ENCODE data around the gene SETX.

Gene SETX

DNA sequence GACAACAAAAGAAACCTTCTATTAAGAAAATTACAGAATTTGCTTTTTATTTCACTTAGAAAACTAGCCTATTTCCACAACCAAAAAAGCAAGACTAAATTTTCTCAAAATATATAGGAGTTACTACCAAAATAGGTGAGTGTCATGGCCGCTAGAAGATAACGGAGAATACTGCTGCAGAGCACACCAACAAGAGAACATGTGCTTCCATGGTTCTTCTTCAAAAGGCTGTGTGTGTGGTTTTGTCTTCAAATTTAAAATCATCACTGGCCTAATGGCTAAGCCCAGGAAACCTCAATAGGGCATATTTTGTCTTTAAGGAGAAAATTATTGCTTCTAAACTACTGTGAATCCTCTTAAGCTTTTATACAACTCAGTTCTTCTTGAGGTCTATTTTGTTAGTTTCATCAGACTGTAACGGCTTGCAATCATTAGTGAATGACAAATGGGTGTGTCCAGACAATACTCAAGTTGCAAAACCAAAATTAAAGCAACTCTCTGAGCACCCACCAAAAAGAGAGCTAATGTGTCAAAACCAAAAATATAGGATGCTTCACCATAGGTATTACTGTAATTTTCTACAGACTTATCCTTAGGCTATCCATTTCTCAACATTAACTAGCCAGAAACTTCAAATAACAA is 3.3 kb downstream of the SETX start:
- DNase-seq (ENCODE audit: low spot score): peak; percentile 46

DNA sequence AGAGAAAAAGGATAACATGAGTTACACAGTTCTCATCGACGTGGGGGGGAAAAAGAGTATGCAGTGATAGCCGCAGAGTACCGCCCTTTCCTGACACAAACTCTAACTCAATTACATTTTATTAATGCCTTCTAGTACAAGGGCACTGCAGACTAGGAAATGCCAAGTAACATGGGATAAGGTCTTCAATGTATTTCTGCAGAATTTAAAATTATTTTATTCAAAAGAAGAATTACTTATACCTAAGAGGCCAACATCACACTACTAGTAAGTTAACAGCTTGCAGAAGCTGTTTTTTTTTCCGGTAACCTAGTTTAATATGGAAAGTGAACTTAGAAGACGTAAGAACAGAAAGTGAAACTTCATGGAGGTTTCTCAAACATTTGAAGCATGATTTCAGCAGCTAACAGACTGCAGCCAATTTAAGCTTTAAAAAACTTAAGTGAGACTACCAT is 3.9 kb downstream of the SETX start:
- DNase-seq (ENCODE audit: low spot score): peak; percentile 77

DNA sequence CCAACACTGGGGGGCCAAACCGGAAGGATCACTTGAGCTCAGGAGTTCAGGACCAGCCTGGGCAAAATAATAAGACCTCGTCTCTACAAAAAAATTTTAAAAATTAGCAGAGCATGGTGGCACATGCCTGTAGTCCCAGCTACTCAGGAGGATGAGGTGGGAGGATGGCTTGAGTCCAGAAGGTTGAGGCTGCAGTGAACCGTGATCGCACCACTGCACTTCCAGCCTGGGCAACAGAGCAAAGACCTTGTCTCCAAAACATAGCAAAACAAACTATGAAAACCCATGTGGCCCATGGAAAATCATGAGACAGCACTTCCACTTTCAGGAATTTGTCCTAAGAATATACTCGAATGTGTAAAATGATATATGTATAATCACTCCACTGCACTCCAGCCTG is 6.1 kb downstream of the SETX start:
- no peak for DNase-seq (ENCODE audit: low spot score)

DNA sequence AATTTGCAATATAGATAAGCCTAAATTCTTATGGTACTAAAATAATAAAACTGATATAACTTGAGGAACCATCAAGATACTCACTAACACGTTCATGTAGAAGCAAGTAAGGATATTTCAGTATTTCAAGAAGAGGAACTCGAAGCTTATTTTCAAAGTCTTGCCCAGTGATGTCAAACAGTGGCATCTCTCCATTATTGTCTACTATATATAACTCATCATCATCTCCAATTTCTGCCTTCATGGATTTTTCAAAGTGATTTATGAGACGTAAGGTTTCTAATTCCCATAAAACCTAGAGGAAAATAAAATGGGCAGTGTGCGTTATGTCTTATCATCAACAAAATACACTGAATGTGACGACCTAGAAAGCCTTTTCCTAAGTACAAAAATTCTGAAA is 8.6 kb downstream of the SETX start:
- DNase-seq (ENCODE audit: low spot score): no peak

DNA sequence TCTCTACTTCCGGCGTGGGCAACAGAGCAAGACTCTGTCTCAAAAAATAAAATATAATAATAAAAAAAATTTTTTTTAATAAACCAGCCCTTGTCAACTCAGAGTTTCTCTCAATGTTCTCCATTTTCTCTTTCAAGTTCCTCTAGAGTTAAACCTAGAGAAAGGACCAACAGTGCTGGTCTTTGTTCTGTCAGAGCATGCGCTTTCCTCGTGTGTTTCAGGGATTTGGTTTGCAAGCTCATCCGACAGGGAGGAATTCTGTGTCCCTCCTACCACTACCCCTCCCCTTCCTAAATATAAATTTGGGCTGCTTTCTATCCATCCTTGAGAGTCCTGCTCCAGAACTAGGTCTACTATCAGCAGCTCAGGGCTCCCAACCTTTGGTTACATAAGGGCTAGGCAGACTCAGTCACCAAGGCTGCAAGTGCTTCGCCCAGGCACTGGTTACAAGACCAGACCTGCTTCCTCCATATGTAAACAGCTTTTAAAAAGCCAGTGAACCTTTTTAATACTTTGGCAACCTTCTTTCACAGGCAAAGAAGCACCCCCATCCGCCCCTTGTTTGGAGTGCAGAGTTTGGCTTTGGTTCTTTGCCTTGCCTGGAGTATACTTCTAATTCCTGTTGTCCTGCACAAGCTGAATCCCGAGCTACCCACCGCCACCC is 13.5 kb downstream of the SETX start:
- DNase-seq (ENCODE audit: low spot score): no peak

DNA sequence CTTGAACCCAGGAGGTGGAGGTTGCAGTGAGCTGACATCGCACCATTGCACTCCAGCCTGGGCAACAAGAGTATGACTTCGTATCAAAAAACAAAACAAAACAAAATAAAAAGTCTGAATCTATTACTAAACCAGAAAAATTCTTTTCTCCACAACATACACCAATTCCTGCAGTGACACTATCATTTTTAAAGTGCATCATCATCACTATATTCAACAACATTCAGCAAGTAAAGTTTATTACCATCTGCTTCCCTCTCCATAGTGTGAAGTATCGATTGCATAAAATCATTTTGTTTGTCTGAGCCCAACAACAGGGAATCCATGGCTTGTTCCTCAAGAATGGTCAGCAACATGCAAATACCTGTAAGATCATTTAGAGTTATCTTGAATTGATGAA is 20.4 kb downstream of the SETX start:
- no peak for DNase-seq (ENCODE audit: low spot score)

DNA sequence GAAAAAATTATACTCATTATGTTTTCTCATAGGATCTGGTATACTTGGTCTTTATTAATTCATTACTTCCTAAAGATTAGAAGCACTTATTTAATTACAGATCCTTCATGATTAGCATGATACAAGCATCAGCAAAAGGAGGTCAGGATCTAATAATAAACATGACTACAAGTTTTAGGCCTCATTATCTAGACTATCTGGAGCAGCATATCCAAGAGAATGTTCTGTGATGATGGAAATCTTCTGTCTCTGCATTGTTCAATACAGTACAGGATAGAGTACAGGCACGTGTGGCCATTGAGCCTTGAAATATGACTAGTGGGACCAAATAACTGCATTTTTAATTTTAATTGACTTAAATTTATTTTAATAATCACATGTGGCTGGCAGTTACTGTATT is 21.2 kb downstream of the SETX start:
- no peak for DNase-seq (ENCODE audit: low spot score)

DNA sequence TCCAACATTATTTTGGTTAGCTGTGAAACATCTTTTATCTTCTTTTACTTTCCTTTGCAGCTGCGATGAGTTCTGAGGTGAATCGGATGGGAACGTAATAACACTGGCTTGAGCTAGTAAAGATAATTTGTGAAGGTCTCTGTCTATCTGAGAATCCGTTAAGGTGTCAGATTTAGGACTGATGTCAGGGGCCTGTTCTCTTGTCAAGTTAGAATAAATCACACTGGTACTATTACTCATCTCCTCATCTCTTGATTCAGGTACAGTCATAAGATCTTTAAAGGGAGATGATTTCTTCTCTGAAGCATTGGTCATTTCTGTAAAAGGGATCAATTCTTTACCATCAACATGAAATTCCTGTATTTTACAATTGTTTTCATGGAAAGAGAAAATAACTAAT is 26.2 kb downstream of the SETX start:
- no peak for DNase-seq (ENCODE audit: low spot score)

DNA sequence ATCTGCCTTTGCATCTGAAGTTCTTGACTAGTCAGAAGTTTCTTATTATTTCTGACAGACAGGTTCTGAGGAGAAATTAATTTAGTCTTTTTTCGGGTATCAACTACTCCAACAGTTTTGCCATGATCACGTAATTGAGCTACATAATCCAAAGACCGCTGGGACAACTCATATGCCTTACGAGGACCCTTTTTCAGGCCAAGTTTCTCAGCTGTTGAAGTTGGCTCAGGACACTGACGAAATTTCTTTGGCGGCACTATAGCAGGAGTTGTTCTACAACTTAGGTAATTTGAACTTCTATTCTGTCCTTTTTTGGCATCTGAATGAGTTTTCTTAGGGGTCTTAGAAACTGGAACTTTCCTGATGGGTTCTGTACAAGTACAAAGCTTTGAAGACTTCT is 27.2 kb downstream of the SETX start:
- no peak for DNase-seq (ENCODE audit: low spot score)

DNA sequence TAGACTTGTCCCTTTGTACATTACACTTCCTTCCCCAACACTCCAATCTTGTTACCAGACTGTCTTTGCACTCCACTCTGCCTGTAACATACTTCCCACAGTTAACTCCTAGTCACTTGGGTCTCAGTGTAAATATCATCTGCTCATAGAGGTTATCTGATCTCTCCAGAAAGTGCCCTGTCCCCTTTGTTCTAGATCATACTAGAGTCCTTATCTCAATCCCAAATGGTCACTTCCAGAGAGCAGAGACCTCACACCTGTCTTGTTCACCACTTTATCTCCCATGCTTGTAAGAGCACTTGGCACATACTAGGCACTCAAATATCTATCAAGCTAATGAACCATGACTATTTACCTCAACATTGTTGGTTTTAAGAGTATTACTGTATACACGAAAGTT is 30.4 kb downstream of the SETX start:
- no peak for DNase-seq (ENCODE audit: low spot score)

DNA sequence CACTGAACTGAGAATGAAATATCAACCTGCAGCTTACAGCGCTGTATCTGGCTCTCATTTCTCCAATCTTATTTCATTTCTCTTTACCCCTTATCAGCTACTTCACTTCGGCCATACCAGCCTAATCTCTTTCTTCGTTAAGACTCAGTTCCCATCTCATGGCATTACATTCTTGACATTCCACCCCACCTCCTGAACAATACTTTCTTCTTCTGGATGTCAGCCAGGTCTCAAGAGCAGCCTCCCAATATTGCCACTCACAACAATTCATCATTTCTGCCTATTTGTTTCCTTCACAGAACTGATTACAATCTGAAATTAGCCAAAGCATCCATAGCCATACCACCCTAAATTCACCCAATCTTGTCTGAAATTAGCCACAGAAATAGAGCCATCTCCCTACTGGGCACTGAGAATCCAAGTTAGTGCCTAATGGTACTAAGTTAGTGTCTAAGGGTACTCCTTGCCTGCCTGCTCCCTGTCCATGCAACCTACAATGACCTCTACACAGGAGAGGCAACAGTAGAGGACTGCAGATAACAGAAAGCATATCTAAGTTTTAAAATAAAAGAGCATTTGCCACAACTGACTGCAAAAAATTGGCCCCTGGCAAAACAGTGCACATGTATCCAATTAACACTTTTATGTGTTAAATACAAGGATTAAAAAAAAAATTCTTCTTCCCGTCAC is 35.2 kb downstream of the SETX start:
- DNase-seq (ENCODE audit: low spot score): no peak

DNA sequence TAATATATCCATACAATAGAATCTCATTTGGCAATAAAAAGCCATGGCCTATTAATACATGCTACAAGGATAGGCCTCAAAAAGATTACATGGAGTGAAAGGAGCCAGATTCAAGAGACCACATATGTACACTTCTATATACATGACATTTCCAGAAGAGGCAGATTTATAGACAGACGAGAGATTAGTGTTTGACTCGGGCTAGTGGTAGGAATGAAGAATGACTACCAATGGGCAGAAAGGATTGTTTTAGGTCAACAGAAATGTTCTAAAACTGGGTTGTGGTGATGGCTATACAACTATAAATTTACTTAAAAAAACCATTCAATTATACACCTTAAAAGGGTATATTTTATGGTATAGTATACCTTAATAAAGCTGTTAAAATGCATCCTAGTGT is 41.9 kb downstream of the SETX start:
- no peak for DNase-seq (ENCODE audit: low spot score)

DNA sequence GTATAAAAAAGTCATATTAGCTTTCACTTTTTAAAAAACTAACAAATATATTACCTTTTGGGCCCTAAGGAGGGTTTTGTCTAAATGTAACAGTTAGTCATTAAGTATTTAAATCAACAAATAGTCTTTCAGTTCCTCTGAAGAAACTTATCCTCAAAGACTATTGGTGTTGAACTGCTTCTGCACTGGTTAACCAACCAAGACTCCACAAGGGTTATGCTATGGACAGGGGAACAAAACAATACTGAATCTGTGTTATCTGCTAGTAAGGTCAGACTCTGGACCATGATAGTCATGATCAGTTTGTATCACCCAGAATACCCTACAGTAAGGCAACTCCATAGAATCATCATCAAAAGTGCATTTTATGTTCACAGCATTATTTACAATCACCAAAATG is 42.4 kb downstream of the SETX start:
- no peak for DNase-seq (ENCODE audit: low spot score)

DNA sequence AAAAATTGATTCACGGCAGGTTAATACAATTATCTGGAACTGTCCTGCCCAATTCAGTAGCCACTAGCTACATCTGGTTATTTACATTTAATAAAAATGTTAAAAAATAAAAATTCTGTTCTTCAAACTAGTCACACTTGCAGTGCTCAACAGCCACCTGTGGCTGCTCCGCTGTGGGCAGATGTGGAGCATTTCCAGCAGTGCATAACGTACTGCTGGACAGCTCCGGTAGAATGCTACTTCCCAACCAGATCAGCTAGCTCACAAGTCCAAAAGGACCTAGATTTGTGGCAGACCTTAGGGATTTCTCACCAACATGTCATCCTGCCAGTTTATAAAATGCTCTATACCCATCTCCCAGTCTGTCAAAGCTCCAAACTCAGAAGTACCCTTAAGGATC is 42.8 kb downstream of the SETX start:
- no peak for DNase-seq (ENCODE audit: low spot score)

DNA sequence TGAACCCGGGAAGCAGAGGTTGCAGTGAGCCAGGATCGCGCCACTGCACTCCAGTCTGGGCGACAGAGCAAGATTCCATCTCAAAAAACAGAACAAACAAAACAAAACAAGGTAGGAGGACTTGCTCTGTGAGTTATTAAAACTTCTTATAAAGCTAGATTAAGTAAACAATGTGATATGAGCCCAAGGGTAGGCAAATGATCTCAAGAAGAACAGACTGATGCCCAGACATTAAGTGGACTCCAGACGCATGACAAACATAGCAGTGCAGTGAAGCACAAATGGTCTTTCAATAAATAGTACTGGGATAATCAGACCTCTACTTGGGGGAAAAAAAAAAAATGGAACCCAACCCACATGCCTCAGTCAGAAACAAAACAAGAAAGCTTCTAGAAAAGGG is 45.7 kb downstream of the SETX start:
- no peak for DNase-seq (ENCODE audit: low spot score)

DNA sequence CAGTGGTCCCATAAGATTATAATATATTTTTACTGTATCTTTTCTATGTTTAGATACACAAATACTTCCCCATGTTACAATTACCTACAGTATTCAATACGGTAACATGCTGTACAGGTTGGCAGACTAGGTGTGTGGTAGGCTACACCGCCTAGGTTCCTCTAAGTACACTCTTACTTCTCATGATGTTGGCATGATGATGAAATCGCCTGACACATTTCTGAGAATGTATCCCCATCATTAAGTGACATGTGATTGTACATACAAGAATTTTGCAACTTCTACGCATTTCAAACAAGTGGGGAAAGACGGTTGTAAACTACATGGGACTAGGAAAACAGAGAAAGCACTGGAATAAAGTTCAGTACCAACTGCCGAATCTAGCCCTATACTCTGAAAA is 53.3 kb downstream of the SETX start:
- DNase-seq (ENCODE audit: low spot score): no peak

DNA sequence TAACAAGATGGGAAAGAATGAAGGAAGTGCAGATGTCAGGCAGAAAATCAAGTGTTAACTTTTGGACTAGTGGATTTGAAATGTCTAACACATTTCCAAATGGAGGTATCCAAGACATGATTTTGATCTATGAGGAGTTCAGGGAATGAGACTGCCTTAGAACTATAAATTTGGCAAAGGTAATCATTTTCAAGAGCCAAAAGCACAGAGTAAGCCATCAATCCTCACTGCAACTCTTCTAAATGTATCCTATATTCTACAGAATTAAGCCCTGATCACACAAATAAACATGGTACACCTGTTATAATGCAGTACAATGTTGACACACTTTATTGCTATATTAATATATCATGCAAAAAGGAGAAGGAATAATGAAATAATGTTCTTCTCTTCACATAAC is 55.6 kb downstream of the SETX start:
- no peak for DNase-seq (ENCODE audit: low spot score)

DNA sequence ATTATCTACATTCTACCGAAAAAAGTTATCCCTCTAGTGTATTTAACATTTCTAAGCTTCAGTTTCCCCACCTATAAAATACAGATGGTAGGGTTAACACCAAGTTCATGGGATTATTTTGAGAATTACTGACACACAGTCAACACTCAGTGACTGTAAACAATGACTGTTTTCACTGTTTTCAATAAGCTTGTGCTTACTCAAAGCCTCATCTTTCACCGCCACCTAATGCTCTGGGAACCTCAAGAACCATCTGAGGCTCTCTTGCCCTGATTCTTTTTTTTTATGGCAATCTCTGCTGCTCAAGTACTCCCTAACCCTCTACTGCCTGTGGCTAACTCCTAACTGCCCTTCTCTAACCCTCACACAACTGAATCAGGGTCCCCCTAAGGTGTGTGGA is 59.6 kb downstream of the SETX start:
- DNase-seq (ENCODE audit: low spot score): no peak

DNA sequence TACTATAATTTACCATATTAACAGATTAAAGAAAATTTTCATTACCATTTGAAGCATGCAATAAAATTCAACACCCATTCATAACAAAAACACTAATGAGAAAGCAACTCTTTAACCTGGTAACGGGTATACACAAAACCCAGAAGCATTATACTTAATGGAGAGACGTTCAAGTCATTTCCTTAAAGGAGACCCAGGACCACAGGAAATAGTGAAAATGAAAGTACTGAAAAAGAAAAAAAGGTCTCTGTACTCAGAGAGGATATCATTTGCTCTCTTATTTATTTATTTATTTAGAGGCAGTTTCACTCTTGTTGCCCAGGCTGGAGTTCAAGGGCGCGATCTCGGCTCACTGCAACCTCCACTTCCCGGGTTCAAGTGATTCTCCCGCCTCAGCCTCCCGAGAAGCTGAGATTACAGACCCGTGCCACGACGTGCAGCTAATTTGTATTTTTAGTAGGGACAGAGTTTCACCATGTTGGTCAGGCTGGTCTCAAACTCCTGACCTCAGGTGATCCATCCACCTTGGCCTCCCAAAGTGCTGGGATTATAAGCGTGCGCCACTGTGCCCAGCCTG is 61.6 kb downstream of the SETX start:
- no peak for DNase-seq (ENCODE audit: low spot score)

DNA sequence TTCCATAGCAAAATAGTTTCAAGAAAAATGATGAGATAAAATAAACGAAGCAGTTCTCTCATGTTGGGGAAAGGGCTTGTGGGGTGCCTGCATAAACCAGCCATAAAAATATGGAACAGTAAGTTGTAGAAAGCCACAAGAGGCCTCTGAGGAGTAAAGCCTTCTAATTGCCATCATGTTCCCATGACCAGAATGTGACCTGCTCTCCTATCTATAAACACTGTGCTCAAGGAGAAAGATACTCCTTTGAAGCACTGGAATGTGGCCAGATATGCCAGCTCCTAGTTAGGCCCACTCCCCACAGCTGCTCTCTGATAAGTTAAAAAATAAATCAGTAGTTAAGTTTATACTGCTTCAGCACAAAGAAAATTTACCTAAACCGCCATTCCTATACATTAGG is 65.8 kb downstream of the SETX start:
- no peak for DNase-seq (ENCODE audit: low spot score)

DNA sequence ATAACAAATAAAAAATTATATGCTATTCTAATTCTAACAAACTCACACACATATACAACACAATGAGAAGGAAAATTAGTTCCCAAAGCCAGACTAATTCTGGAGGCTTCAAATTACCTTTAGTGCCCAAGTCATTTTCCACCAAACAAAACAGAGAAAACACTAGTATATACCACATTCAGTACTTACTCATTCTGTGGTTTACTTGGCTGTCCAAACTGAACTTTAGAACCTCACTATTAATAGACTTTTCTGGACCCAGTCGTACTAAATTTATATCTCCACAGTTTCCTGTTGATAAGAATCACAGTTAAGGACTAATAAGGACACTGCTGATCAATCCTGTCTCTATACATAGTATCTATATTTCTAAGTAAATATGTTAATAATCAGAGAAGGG is 66.4 kb downstream of the SETX start:
- DNase-seq (ENCODE audit: low spot score): no peak

DNA sequence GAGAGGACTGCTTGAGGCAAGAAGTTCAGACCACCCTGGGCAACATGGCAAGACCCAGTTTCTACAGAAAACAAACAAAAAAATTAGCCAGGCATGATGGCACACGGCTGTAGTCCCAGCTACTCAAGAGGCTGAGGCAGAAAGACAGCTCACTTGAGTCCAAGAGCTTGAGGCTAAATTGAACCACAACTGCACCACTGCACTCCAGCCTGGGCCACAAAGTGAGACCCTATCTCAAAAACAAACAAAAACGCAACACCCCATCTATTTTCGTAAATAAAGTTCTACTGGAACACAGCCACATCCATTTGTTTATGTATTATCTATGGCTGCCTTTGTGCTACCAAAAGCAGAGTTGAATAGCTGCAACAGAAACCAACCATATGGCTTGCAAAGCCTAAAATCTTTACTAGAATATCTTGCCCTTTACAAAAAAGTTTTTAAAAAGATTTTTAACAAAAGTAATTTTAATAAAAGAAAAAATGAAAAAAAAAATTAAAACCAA is 67.5 kb downstream of the SETX start:
- no peak for DNase-seq (ENCODE audit: low spot score)

DNA sequence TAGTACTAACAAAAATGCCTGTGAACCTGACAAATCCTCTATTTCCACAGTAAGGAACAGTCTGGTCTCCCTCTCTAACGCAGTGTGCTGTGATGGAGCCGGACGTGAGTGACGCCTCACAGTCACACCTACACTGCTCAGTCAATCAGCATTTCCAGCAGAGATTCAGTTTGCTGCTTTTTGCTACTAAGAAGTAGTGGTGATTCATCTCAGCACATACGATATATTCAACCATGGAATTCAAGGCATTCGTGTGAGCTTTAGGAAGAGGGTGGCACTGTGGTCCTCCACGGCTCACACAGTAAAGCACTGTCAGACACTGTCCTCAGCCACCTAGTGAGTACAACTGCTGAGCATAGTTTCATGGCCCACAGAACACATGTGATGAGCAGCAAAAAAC is 70.9 kb downstream of the SETX start:
- DNase-seq (ENCODE audit: low spot score): no peak
